Measurements from ENCODE around the gene GP2. TPM values are rescaled to one million over a fixed set of nuclear protein-coding genes. Genes with fewer than 3 reads are reported as not detected.

GP2 gene
- total and polyA plus RNA-seq, 4 donors, result 0.09 to 0.31 (median 0.27) TPM

GRCh38 chr16:20369452-20370054, 42.2 kb upstream of the GP2 start:
- WGBS, result 81% methylated on average over 9 of the region's 9 CpGs
- no peak for TF ChIP-seq YY1 (IDR thresholded peaks at IDR 0.05)
- TF ChIP-seq FOXA2 (IDR thresholded peaks at IDR 0.05), result no peak
- TF ChIP-seq NR2F2 (IDR thresholded peaks at IDR 0.05), result no peak
- TF ChIP-seq EGR1 (IDR thresholded peaks at IDR 0.05; ENCODE audit: low read depth in 2 of 2), result no peak
- TF ChIP-seq SP1 (IDR thresholded peaks at IDR 0.05), result no peak
- TF ChIP-seq CTCF (IDR thresholded peaks at IDR 0.05; ENCODE audit: low read depth, low read length, missing input control), result no peak
- TF ChIP-seq MAX (IDR thresholded peaks at IDR 0.05), result no peak
- TF ChIP-seq JUND (IDR thresholded peaks at IDR 0.05), result no peak
- no peak for TF ChIP-seq RXRA (IDR thresholded peaks at IDR 0.05)
- TF ChIP-seq TAF1 (conservative IDR thresholded peaks at IDR 0.05), result no peak
- TF ChIP-seq FOXA1 (IDR thresholded peaks at IDR 0.05), result no peak
- TF ChIP-seq ZBTB33 (IDR thresholded peaks at IDR 0.05), result no peak
- TF ChIP-seq REST (IDR thresholded peaks at IDR 0.05), result no peak
- no peak for TF ChIP-seq RAD21 (IDR thresholded peaks at IDR 0.05)
- TF ChIP-seq ATF3 (IDR thresholded peaks at IDR 0.05), result no peak
- Histone ChIP-seq H3K9me3 (ENCODE audit: control insufficient read depth in 4 of 4, low read length in 3 of 4) (no peaks in the 10 kb centered on the region), H3K4me3 (ENCODE audit: low read depth in 1 of 3, low read length in 3 of 3) (no peak overlapping the region), H3K27me3 (ENCODE audit: control insufficient read depth in 4 of 4, insufficient read depth in 4 of 4, low read length in 3 of 4) (no peaks in the 10 kb centered on the region), H3K9ac (ENCODE audit: low read depth in 1 of 2, low read length in 2 of 2) (no peak overlapping the region), H3K36me3 (ENCODE audit: control insufficient read depth in 4 of 4, insufficient read depth in 3 of 4, low read depth in 1 of 4, low read length in 3 of 4) (no peaks in the 10 kb centered on the region), H3K27ac (ENCODE audit: low read depth in 1 of 2, low read length in 2 of 2) (no peak overlapping the region), H3K4me1 (ENCODE audit: control insufficient read depth in 4 of 4, insufficient read depth in 4 of 4, low read length in 3 of 4) (no peaks in the 10 kb centered on the region)
- DNase-seq (ENCODE audit: low spot score), result no peak

GRCh38 chr16:20364051-20364450, 36.7 kb upstream of the GP2 start:
- no peak overlapping the region for H3K4me3 ChIP-seq (ENCODE audit: low read depth in 1 of 3, low read length in 3 of 3)
- H3K27me3 ChIP-seq (ENCODE audit: control insufficient read depth in 4 of 4, insufficient read depth in 4 of 4, low read length in 3 of 4), result no peaks in the 10 kb centered on the region
- DNase-seq (ENCODE audit: low spot score), result no peak
- H3K4me1 ChIP-seq (ENCODE audit: control insufficient read depth in 4 of 4, insufficient read depth in 4 of 4, low read length in 3 of 4), result no peaks in the 10 kb centered on the region
- H3K9me3 ChIP-seq (ENCODE audit: control insufficient read depth in 4 of 4, low read length in 3 of 4), result no peaks in the 10 kb centered on the region
- no peak overlapping the region for H3K9ac ChIP-seq (ENCODE audit: low read depth in 1 of 2, low read length in 2 of 2)
- H3K36me3 ChIP-seq (ENCODE audit: control insufficient read depth in 4 of 4, insufficient read depth in 3 of 4, low read depth in 1 of 4, low read length in 3 of 4), result no peaks in the 10 kb centered on the region
- 82% methylated on average over 3 of the region's 3 CpGs for WGBS
- H3K27ac ChIP-seq (ENCODE audit: low read depth in 1 of 2, low read length in 2 of 2), result no peak overlapping the region
- TF ChIP-seq REST (IDR thresholded peaks at IDR 0.05), result no peak
- no peak for TF ChIP-seq EGR1 (IDR thresholded peaks at IDR 0.05; ENCODE audit: low read depth in 2 of 2)
- TF ChIP-seq HNF4G (IDR thresholded peaks at IDR 0.05), result no peak
- TF ChIP-seq NR2F2 (IDR thresholded peaks at IDR 0.05), result no peak
- TF ChIP-seq FOXA1 (IDR thresholded peaks at IDR 0.05), result no peak
- TF ChIP-seq JUND (IDR thresholded peaks at IDR 0.05), result no peak
- no peak for TF ChIP-seq TAF1 (conservative IDR thresholded peaks at IDR 0.05)
- TF ChIP-seq GABPA (IDR thresholded peaks at IDR 0.05 in 1 of 2, conservative IDR thresholded peaks at IDR 0.05 in 1 of 2), result no peak
- TF ChIP-seq ZBTB33 (IDR thresholded peaks at IDR 0.05), result no peak
- no peak for TF ChIP-seq RXRA (IDR thresholded peaks at IDR 0.05)

Data from liver (tissue), 9 donors.